ENCODE data around the gene LCOR.

DNA sequence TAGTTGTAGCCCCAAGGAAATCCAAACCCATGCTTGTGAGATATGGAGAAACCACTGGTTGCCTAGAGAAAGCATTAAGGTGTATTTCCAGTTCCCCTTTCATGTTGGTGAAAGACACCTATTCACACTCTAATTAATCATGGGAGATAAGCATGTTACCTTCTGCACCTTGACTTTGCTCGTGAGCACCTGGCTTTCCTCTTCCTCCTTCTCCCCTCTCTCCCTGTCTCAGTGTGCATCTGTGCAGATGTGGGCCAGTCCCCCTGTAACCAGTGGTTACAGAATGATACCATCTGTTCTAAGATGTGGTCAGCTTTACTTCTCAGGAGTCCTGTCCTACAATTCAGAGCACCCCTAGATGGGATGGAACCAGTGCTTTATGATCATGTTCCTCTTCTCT lies 160.6 kb downstream of the LCOR start:
- TF ChIP-seq GATA3 (IDR thresholded peaks at IDR 0.05; ENCODE audit: low read depth, low read length) (no peak), GATA2 (IDR thresholded peaks at IDR 0.05; ENCODE audit: low read depth, low read length) (no peak)

All from SH-SY5Y (cell line).